22Rv1 (cell line): ENCODE data around the gene MORN1.

Experiments used
- H3K27ac ChIP-seq: fragments of 450-650 bp; 2 replicates; pipeline ENCODE4 v1.5.1; 2017
- CTCF ChIP-seq: fragments of 450-650 bp; IDR thresholded peaks from 2 replicates; pipeline ENCODE4 v1.5.1; 2017; ENCODE audit warnings: mild to moderate bottlenecking
- ZFX ChIP-seq: fragments of 450-650 bp; IDR thresholded peaks from 2 replicates; pipeline ENCODE4 v1.6.1; 2017; ENCODE audit warnings: antibody characterized with exemption, borderline replicate concordance

MORN1 gene

GRCh38 chr1:2342384-2343022, 48.9 kb downstream of the MORN1 start:
- H3K27ac ChIP-seq: no peak overlapping the region
- TF ChIP-seq ZFX (no peak), CTCF (no peak)

DNA sequence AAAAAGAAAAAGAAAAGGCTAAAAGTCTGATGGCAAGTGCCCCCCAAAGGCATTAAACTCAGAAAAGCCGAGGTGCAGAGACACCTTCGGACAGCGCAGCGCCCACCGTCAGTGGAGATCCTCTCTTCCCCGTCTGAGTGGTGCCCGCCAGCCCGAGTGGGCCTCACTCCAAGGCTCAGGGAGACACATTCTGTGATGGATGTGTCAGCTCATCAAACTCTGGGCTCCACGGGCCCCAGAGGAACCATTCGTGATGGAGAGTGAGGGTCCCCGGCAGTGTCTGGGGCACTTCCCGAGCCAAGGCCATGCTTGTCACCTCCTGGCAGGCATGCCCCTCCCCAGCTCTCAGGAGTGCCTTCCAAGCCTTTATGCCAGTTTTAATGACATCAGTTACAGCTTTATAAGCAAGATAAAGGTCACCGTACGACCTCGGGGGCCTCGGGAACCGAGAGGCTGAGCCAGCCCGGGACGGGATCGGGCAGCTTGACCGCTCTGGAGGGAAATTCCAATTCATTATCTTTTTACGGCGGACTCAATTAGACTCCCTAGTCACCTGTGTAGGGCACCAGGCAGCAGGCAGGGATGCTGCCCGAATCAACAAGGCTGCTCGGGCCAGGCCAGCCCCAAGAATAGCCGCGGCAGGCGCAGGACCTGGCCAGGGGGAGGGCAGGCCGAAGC, 49.5 kb downstream of the MORN1 start:
- TF ChIP-seq CTCF (no peak), ZFX (no peak)
- no peak overlapping the region for H3K27ac ChIP-seq

GRCh38 chr1:2340918-2341254, 50.5 kb downstream of the MORN1 start:
- no peak overlapping the region for H3K27ac ChIP-seq
- TF ChIP-seq ZFX (no peak), CTCF (no peak)

GRCh38 chr1:2340086-2340917, 51.1 kb downstream of the MORN1 start:
- H3K27ac ChIP-seq: no peak overlapping the region
- no peak for TF ChIP-seq CTCF

DNA sequence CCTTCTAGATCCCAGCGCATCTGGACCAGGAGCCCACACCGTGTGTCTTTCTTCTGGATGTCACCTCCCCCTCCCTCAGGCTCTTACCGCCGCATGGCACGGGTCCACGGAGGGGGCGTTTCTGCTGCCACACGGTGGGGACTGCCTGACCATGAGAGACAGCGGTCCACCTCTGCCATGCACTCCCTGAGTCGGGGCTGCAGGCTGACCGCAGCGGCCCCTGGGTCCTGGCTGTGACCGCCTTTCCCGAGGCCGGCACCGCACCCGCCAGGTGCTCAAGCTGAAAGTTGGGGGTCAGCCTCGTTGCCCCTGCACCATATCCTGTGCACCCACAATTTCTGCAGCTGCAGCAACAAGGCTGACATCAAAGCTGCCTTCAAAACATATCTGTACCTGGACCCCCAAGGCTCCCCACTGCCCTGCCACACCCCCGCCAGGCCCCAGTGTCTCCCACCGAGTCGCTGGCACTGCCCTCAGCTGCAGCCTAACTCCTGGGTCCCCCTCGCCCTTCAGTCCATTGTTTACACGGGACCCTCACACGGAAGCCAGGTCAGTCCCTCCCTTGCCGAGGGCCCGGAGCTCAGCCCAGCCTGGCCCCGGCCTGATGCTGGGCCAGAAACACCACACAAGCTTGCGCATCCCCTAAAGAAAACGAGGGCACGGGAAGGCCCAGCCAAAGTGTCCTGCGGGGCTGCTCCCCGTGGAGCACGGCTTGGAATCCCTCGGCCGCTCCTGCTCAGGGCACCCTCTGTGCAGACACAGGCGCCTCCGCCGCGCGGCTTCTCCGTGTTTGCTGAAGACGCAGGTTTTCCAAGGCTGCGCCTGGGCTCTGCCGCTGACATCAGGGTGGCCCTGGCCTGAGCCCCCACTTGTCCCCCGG, 51.9 kb downstream of the MORN1 start:
- H3K27ac ChIP-seq: no peak overlapping the region
- TF ChIP-seq CTCF: no peak
- no peak for TF ChIP-seq ZFX

GRCh38 chr1:2337501-2337900, 53.9 kb downstream of the MORN1 start:
- TF ChIP-seq CTCF: no peak
- no peak for TF ChIP-seq ZFX
- no peak overlapping the region for H3K27ac ChIP-seq
